ENCODE data around the gene TFR2.

TFR2 gene

DNA sequence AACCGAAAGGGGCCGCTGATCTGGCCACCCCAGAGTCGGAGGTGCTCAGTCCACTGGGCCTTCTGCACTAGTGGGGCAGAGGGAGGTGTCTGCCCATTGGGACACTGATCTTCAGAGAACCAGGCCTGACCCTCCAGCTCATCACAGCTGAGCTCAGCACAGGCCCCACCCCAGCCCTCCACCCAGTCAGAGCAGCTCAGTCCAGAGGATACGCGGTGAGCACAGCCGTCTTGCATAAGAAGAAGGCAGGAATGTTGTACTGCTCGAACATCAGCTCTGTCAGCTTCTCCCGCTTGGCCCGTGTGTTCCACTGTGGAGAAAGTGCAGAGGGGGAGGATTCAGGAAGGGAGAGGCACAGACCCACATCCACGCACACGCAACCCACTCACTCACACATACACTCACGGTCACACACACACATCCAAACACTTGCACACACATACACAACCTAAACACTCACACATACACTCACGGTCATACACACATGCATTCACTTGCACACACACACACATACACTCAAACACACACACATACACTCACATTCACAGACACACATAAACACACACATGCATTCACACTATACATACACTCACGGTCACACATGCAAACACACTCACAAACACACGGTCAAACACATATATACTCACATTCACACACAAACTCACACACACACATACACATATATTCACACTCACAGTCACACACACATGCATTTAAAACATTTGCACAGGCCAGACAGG, 8.6 kb upstream of the TFR2 start:
- DNase-seq, result no peak

- DNase-seq, result peak; percentile 27
Observed at GRCh38 chr7:100642534-100642907, 1.2 kb upstream of the TFR2 start.

DNA sequence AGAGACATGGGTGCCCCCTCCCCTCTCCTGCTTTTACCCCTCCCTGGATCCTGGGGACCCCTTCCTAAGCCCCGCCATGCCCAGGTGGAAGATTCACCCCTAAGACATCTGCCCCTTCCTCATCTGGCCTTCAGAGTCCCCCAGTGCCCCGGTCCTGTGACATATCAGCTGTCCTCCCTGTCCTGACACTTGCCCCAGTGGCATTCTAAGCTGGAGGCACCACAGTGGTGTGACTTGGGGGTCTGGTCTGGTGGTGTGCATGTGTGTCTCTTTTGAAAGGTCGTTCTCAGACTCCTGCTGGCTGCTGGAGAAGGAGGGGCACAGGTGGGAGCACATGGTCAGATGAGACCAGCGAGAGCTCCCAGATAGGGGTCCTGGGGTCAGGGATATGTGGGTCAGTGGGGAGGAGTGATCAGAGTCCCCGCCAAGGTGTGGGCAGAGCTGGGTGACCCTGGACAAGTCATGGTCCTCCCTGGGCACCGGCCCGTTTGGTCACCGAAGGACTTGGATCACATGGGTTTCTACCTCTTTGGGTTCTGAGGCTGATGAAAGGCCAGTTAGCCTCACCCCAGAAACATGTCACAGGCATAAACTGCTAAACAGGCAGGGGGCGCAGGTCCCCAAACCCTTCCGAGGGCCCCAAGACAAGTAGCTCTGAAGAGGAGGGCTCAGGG, 645 bp upstream of the TFR2 start:
- no peak for DNase-seq

DNA sequence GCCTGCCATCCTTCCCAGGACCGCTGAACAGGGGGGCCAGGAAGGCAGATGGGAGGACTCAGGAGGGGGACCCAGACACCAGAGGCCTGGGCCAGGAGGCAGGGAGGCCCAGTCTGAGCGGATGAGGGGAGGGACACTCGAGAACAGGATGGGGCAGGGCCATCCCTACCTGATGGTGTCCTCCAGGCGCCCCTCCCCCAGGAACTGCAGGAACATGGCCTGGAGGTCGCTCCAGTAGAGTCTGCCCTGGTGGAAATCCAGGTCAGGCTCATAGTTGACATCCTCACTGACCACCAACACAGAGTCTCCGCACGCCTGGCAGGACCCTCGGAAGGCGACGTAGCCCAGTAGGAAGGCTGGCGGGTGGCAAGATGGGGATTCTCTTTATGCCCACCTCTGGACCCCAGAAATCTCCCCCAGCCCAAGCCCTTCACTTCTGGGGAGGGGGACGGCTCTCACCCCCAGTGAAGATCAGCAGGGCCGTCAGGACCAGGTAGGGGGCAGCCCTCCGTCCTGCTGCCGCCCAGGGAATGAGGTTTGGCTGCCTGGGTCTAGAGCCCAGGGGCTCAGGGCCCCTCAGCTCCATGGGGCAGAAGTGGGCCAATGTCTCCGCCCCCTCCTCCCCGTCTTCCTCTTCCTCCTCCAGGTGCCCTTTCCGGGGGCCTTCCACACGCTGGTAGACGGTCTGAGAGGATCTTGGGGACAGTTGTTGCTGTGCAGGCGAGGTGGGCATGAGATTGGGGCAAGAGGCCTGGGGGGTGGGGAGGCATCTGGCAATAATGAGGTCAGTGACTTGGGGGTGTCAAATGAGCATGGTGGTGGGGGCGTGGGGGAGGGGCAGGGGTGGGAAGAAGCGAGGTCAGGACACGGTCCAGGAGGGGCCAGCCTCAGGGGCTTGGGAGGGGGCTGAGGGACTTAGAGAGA, 573 bp downstream of the TFR2 start:
- DNase-seq, result no peak

- DNase-seq, result no peak
Observed at GRCh38 chr7:100639995-100640516, 1.3 kb downstream of the TFR2 start.

GRCh38 chr7:100632951-100633717, 8.2 kb downstream of the TFR2 start:
- peak; percentile 65 for DNase-seq

GRCh38 chr7:100630066-100630465, 11.3 kb downstream of the TFR2 start:
- no peak for DNase-seq

DNA sequence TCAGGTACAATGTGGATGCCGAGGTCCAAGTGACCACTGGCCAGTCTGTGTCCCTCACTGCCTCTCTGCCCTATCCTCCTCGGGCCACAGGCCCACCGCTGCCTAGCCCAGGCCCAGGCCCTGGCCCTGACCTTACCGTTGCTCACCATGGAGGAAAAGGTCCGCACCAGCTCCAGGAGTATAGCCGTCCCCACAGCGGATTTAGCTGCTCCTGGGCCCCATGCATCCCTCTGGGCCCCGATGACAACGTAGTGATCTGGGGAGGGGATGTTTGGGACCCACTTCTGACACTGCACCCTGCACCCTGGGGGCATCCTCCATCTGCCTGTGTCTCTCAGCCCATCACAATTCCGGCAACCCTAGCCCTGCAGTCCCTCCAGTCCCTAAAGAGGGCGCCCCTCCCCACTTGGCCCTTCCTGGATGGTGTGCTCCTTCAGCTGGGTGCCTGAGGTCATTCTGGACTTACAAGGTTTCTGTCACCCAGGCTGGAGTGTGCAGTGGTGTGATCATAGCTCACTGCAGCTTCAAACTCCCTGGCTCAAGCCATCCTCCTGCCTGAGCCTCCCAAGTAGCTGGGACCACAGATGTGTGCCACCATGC, 12.1 kb downstream of the TFR2 start:
- peak; percentile 67 for DNase-seq

GRCh38 chr7:100627238-100627549, 14.2 kb downstream of the TFR2 start:
- DNase-seq, result no peak

DNA sequence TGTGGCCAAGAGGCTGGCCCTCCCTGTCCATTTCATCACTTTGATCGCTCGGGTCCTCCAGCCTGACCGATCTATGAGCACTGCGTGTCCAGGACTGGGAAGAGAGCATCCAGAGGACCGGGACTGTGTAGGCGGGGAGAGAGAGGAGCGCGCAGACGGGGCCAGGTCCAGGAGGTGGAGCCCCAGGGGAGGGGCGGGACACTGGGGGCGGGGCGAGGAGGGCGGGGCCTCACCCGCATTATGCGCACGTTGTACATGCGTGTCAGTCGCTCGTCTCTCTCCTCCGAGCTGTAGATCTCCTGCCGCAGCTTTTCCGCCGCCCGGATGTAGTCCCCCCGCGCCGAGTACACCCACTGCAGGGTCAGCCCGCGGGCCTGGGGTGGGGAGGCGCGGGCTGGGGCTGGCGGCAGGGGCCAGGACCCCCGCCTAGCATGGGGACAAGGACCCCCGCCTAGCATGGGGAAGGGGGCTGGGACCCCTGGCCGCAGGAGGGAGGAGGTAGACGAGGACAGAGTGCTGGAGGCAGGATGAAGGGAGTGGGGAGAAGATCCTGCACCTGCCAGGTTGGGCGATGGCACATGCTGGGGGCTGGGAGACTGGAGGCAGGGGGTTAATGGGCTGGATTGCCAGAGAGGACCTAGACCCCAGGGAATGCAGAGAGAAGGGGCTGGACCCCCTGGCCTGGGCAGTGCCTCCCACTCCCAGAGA, 14.7 kb downstream of the TFR2 start:
- peak; percentile 92 for DNase-seq

DNA sequence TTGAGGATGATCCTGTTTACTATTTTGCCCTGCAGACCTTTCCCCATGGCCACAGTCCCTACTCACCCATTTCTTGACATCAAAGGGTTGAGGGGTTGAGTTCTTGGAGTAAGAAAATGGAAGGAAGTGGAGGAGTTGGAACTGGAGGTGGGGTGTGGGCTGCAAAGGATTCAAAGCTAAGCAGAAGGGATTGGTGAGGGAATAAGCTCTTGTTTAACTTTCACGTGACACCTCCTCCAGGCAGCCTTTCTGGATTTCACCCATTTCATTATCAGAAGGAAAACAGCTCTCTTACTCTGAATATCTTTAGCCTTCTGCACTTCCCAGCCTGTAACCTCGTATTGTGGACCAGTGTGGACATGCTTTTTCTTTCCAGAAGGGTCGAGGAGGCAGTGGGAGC, 15.3 kb downstream of the TFR2 start:
- no peak for DNase-seq

GRCh38 chr7:100623951-100624824, 17.2 kb downstream of the TFR2 start:
- no peak for DNase-seq

GRCh38 chr7:100621554-100621953, 19.8 kb downstream of the TFR2 start:
- DNase-seq, result no peak

GRCh38 chr7:100620804-100621203, 20.5 kb downstream of the TFR2 start:
- no peak for DNase-seq

DNA sequence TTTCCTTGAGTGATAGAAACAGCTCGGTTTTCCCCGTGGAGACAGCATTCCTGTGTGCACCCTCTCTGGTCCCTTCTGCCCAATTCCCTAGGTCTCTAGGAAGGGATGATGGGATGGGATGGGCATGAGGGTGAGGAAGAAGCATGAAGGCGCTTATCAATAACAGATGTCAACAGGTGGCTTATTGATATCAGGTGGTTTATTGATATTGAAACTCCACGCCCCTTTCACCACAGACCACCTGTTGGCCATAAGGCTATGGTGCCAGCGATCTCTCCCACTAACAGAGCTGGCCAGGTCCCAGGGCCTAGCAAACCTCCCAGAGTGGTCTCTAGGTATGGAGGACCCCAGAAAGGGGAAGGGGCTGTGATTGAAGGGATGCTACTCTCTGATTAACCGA, 21.1 kb downstream of the TFR2 start:
- no peak for DNase-seq

DNA sequence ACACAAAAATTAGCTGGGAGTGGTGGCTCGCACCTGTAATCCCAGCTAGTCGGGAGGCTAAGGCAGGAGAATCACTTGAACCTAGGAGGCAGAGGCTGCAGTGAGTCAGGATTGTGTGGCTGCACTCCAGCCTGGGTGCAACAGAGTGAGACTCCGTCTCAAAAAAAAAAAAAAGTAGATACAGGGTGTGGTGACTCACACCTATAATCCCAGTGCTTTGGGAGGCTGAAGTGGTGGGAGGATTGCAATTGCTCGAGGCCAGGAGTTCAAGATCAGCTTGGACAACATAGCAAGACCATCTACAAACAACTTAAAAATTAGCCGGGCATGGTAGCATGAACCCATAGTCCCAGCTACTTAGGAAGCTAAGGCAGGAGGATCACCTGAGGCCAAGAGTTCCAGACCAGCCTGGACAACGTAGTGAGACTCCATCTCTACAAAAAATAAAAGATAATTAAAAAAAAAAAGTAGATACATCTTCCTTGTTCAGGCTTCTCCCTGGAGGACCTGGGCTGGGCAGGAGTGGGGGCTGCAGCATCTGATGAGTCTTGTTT, 27.0 kb downstream of the TFR2 start:
- DNase-seq, result no peak

- no peak for DNase-seq
Observed at GRCh38 chr7:100613412-100614175, 27.8 kb downstream of the TFR2 start.

DNA sequence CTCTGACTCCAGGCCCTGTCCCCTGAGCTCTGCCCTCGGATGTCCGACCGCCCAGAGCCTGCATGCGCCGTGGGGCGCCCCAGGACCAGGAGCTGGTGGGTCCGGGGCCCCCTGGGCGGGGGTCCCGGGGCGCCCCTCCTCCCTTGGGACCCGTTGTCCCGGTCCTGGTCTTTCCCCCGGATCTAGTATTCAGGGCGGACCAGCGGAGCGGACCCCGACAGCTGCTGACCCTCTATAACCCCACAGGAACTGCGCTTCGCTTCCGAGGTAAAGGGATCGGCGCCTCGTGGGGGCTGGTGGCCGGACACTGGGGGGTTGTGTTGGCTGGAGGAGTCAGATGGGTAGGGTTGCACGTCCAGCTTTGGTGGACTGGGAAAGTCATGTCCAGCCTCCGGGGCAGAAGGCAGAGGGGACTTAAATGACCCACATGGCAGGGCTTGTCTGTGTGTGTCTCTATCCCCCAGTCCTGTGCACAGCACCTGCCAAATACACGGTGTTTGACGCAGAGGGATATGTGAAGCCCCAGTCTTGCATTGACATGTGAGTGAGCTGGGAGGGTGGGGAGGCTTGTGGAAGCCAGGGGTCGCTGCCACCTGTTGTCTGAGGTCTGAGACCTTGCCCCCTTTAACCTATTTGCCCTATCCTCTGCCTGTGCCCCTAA, 28.5 kb downstream of the TFR2 start:
- DNase-seq, result peak; percentile 44

Data from NCI-H82 (cell line).